IMR-90 (cell line): ENCODE results near the gene CDC14A. TPM values are rescaled to one million over a fixed set of nuclear protein-coding genes. Genes with fewer than 3 reads are reported as not detected.

Experiments used
- ATAC-seq: fragments of 200-7000 bp; cut with Tn5 transposase; 2 replicates; pipeline ENCODE4 v1.9.1; 2020; ENCODE audit warnings: low read depth, mild to moderate bottlenecking, moderate library complexity
- BruUV-seq: library from RNA; stranded (reverse); fragments of 400-500 nt; replicated peaks from 2 replicates; lab custom pipeline; 2021; lab: Mats Ljungman, UMichigan
- CTCF ChIA-PET: fragments of 300-600 bp; formaldehyde crosslinking; extraction: SDS; loops from one replicate; lab custom pipeline; 2021; ENCODE audit warnings: antibody characterized with exemption; lab: Yijun Ruan, JAX
- POLR2A ChIA-PET: fragments of 300-600 bp; sonication (Branson Sonifier 250); formaldehyde crosslinking; loops from one replicate; lab custom pipeline; 2022; ENCODE audit warnings: antibody characterized with exemption; ENCODE audit not compliant: unreplicated experiment; lab: Charles Lee
- DNase-seq: peaks from one replicate; pipeline ENCODE4 v3.0.0; 2013
- H2AFZ ChIP-seq: replicated peaks from 2 replicates; pipeline ENCODE3; 2013; ENCODE audit warnings: low read length, mild to moderate bottlenecking; ENCODE audit not compliant: poor library complexity
- H2AK5ac ChIP-seq: 2 replicates; pipeline ENCODE4 v1.6.1; 2013; ENCODE audit warnings: low read depth, low read length, inconsistent platforms
- H2AK9ac ChIP-seq: replicated peaks from 2 replicates; pipeline ENCODE3; 2013; ENCODE audit warnings: mild to moderate bottlenecking, low read depth, low read length, moderate library complexity; ENCODE audit not compliant: poor library complexity
- H2BK120ac ChIP-seq: 2 replicates; pipeline ENCODE4 v1.6.1; 2013; ENCODE audit warnings: low read depth, low read length, inconsistent platforms
- H2BK15ac ChIP-seq: 3 replicates; pipeline ENCODE4 v1.6.1; 2013; ENCODE audit warnings: low read depth, low read length, inconsistent platforms
- H2BK20ac ChIP-seq: 2 replicates; pipeline ENCODE4 v1.6.1; 2013; ENCODE audit warnings: low read depth, mild to moderate bottlenecking, inconsistent platforms, low read length, moderate library complexity
- H2BK5ac ChIP-seq: 2 replicates; pipeline ENCODE4 v1.6.1; 2013; ENCODE audit warnings: mild to moderate bottlenecking, low read depth, low read length, inconsistent platforms; ENCODE audit not compliant: poor library complexity, severe bottlenecking
- H3K14ac ChIP-seq: replicated peaks from 2 replicates; pipeline ENCODE4 v1.6.1; 2013; ENCODE audit warnings: low read depth, low read length, inconsistent platforms
- H3K18ac ChIP-seq: 2 replicates; pipeline ENCODE4 v1.6.1; 2013; ENCODE audit warnings: low read depth, low read length, control low read depth
- H3K23ac ChIP-seq: 2 replicates; pipeline ENCODE4 v1.6.1; 2013; ENCODE audit warnings: low read depth, low read length, inconsistent platforms
- H3K27ac ChIP-seq: 2 replicates; pipeline ENCODE4 v1.5.1; 2013; ENCODE audit warnings: mild to moderate bottlenecking, control low read depth, low read length; ENCODE audit not compliant: insufficient read depth
- H3K27me3 ChIP-seq: 2 replicates; pipeline ENCODE4 v1.6.1; 2013; ENCODE audit warnings: low read length; ENCODE audit not compliant: control insufficient read depth, insufficient read depth
- H3K36me3 ChIP-seq: 2 replicates; pipeline ENCODE4 v1.6.1; 2013; ENCODE audit warnings: low read length, mixed read lengths; ENCODE audit not compliant: control insufficient read depth, insufficient read depth
- H3K4ac ChIP-seq: 2 replicates; pipeline ENCODE4 v1.6.1; 2013; ENCODE audit warnings: low read depth, low read length, inconsistent platforms
- H3K4me1 ChIP-seq: 2 replicates; pipeline ENCODE4 v1.6.1; 2013; ENCODE audit warnings: low read length, mixed read lengths; ENCODE audit not compliant: control insufficient read depth, insufficient read depth
- H3K4me2 ChIP-seq: 2 replicates; pipeline ENCODE4 v1.6.1; 2013; ENCODE audit warnings: low read depth, mild to moderate bottlenecking, control low read depth, low read length, moderate library complexity
- H3K4me3 ChIP-seq: 2 replicates; pipeline ENCODE4 v1.5.1; 2013; ENCODE audit warnings: low read depth, mild to moderate bottlenecking, control low read depth, low read length, moderate library complexity; ENCODE audit not compliant: insufficient read depth
- H3K56ac ChIP-seq: 2 replicates; pipeline ENCODE4 v1.6.1; 2013; ENCODE audit warnings: low read length, inconsistent platforms; ENCODE audit not compliant: insufficient read depth; ENCODE audit errors: extremely low read depth
- H3K79me1 ChIP-seq, 2 experiments: 2 replicates each; pipeline ENCODE4 v1.6.1; 2013; ENCODE audit warnings: low read length in 2 of 2, inconsistent platforms in 1 of 2, low read depth in 1 of 2
- H3K9ac ChIP-seq: 2 replicates; pipeline ENCODE4 v1.6.1; 2013; ENCODE audit warnings: low read depth, low read length, control low read depth
- H3K9me1 ChIP-seq: 2 replicates; pipeline ENCODE4 v1.6.1; 2013; ENCODE audit warnings: low read length, inconsistent platforms; ENCODE audit not compliant: insufficient read depth
- H3K9me3 ChIP-seq: 2 replicates; pipeline ENCODE4 v1.6.1; 2013; ENCODE audit warnings: low read length; ENCODE audit not compliant: control insufficient read depth, insufficient read depth
- H4K20me1 ChIP-seq: 2 replicates; pipeline ENCODE4 v1.6.1; 2013; ENCODE audit warnings: low read length, inconsistent platforms; ENCODE audit not compliant: insufficient read depth
- H4K5ac ChIP-seq: 2 replicates; pipeline ENCODE4 v1.6.1; 2013; ENCODE audit warnings: mild to moderate bottlenecking, low read depth, low read length, control low read depth
- H4K8ac ChIP-seq, 2 experiments: 2 replicates each; pipeline ENCODE4 v1.6.1; 2013; ENCODE audit warnings: low read depth in 2 of 2, low read length in 2 of 2, control low read depth in 1 of 2, inconsistent platforms in 1 of 2
- H4K91ac ChIP-seq: 2 replicates; pipeline ENCODE4 v1.6.1; 2013; ENCODE audit warnings: low read depth, low read length, inconsistent platforms; ENCODE audit not compliant: insufficient read depth
- CEBPB ChIP-seq: IDR thresholded peaks from 2 replicates; pipeline ENCODE4 v1.6.1; 2012; ENCODE audit warnings: low read depth, low read length, improper control_type of control experiment
- CHD1 ChIP-seq: IDR thresholded peaks from 2 replicates; pipeline ENCODE4 v1.6.1; 2012; ENCODE audit warnings: low read depth, low read length, improper control_type of control experiment
- FOS ChIP-seq: fragments of 150-350 bp; IDR thresholded peaks from 2 replicates; pipeline ENCODE4 v1.6.1; 2016; ENCODE audit warnings: low read depth, low read length
- MAFK ChIP-seq: IDR thresholded peaks from 2 replicates; pipeline ENCODE4 v1.6.1; 2012; ENCODE audit warnings: low read depth, low read length, improper control_type of control experiment
- MAZ ChIP-seq: IDR thresholded peaks from 2 replicates; pipeline ENCODE4 v1.6.1; 2012; ENCODE audit warnings: low read depth, mild to moderate bottlenecking, low read length, improper control_type of control experiment, moderate library complexity, borderline replicate concordance
- MXI1 ChIP-seq: IDR thresholded peaks from 2 replicates; pipeline ENCODE4 v1.6.1; 2012; ENCODE audit warnings: low read depth, mild to moderate bottlenecking, low read length, moderate library complexity, borderline replicate concordance
- NFE2L2 ChIP-seq: fragments of 150-350 bp; IDR thresholded peaks from 2 replicates; pipeline ENCODE4 v1.6.1; 2016; ENCODE audit warnings: low read depth, mild to moderate bottlenecking, low read length
- POLR2A ChIP-seq: IDR thresholded peaks from 2 replicates; pipeline ENCODE4 v1.6.1; 2012; ENCODE audit warnings: mild to moderate bottlenecking, low read depth, low read length
- RAD21 ChIP-seq: IDR thresholded peaks from 2 replicates; pipeline ENCODE4 v1.6.1; 2012; ENCODE audit warnings: low read length, improper control_type of control experiment
- RCOR1 ChIP-seq: IDR thresholded peaks from 2 replicates; pipeline ENCODE4 v1.6.1; 2012; ENCODE audit warnings: mild to moderate bottlenecking, low read length, improper control_type of control experiment; ENCODE audit not compliant: insufficient replicate concordance
- RFX5 ChIP-seq: IDR thresholded peaks from 2 replicates; pipeline ENCODE4 v1.8.0; 2012; ENCODE audit warnings: low read depth, mild to moderate bottlenecking, low read length, moderate library complexity
- SMC3 ChIP-seq: fragments of 150-350 bp; IDR thresholded peaks from 2 replicates; pipeline ENCODE4 v1.6.1; 2016; ENCODE audit warnings: low read depth, mild to moderate bottlenecking, antibody characterized with exemption, low read length, moderate library complexity
- WGBS, 2 experiments: methylation state at CpG; one replicate each; pipeline versions ENCODE4 v1.1.5 to v1.1.7; 2013; ENCODE audit warnings: missing lambda C conversion rate in 2 of 2; ENCODE audit not compliant: insufficient read length in 1 of 2; ENCODE audit errors: extremely low coverage in 2 of 2; 5-methylcytosine and 5-hydroxymethylcytosine counted together
- dilution Hi-C: fragments of 300-500 bp; cut with HindIII; formaldehyde crosslinking; loops from one replicate; pipeline ENCODE4 v1.14.3; 2018; ENCODE audit warnings: low sequenced_read_pairs; ENCODE audit not compliant: unreplicated experiment
- in situ Hi-C: fragments of 300-500 bp; cut with MboI; formaldehyde crosslinking; loops from 3 replicates; pipeline ENCODE4 v1.14.3; 2019; ENCODE audit warnings: low sequenced_read_pairs, inconsistent platforms, mixed read lengths
- intact Hi-C: fragments of 100-400 bp; cut with micrococcal nuclease; formaldehyde crosslinking; loops from 2 replicates; pipeline ENCODE4 v1.10.0; 2022
- polyA plus RNA-seq, 3 experiments: library from polyadenylated mRNA; depleted of rRNA; stranded (reverse); fragments of >200 nt; gene quantifications; 2 replicates each; pipeline ENCODE4 v1.2.3, GENCODE V29; 2012; ENCODE audit warnings: low replicate concordance in 1 of 3
- total RNA-seq: library from RNA; depleted of rRNA; stranded (reverse); fragments of >200 nt; gene quantifications from 2 replicates; pipeline ENCODE4 v1.2.3, GENCODE V29; 2012
- TF ChIP-seq, protein P1 (sequence below): conservative IDR thresholded peaks from 2 replicates; pipeline ENCODE4 v1.5.1; 2012; ENCODE audit warnings: mild to moderate bottlenecking, low read depth, low read length, improper control_type of control experiment
- TF ChIP-seq, protein P2 (sequence below): fragments of 150-350 bp; IDR thresholded peaks from 2 replicates; pipeline ENCODE4 v1.6.1; 2017; ENCODE audit warnings: mild to moderate bottlenecking, antibody characterized with exemption, low read length, low read depth
- TF ChIP-seq, protein P3 (sequence below): fragments of 150-350 bp; IDR thresholded peaks from 2 replicates; pipeline ENCODE4 v1.6.1; 2016; ENCODE audit warnings: low read depth, mild to moderate bottlenecking, low read length, moderate library complexity, borderline replicate concordance

Gene CDC14A
- total and polyA plus RNA-seq, 2 of the 4 experiments (the other 2 are of a cell fraction), result 1.7 to 3.0 TPM

DNA sequence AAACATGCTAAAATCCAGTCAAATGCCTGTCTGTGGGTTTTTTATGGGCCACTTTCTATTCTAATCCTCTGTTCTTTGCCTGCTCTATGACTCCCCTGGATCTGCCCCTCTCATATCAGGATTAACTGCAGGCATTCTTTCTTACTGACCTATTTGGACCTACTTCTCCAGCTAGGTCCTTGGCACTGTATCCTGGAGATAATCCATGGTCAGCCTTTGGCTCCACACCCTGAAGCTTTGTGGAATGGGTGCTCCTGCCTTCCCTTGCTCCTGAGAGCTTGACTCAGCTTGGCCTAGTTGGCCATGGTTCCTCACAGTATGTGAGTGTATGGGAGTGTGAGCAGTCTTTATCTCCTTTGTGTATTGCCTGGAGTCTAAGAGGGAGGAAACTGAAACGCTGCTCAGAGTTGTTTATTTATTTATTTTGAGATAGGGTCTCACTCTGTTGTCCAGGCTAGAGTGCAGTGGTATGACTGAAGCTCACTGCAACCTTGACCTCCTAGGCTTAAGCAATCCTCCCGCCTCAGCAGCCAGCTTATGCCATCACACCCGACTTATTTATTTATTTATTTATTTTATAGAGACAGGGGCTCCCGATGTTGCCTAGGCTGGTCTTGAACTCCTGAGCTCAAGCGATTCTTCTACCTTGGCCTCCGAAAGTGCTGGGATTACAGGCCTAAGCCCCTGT, 28.7 kb upstream of the CDC14A start:
- H3K9me1 ChIP-seq, result no peaks in the 10 kb centered on the region
- H3K4me1 ChIP-seq, result no peaks in the 10 kb centered on the region; the same call in 1 of the 2 replicates
- DNase-seq, result no peak
- H3K27me3 ChIP-seq, result peaks cover 2% of the 10 kb centered on the region; the same call in 1 of the 2 replicates
- H2BK5ac ChIP-seq, result no peak overlapping the region
- no peaks in the 10 kb centered on the region for H3K36me3 ChIP-seq
- BruUV-seq, result no TSS peak
- POLR2A ChIA-PET, result no interaction called here
- H3K79me1 ChIP-seq, result no peaks in the 10 kb centered on the region
- no peak overlapping the region for H3K14ac ChIP-seq
- peak overlapping the region; percentile 17; the same call in 1 of the 2 replicates for H4K91ac ChIP-seq
- dilution Hi-C loops, result no loop called here
- no peak overlapping the region for H3K4me3 ChIP-seq
- H3K9ac ChIP-seq, result no peak overlapping the region
- H3K56ac ChIP-seq, result no peak overlapping the region
- no peak overlapping the region for H2AK9ac ChIP-seq
- intact Hi-C loops, result no loop called here
- H4K8ac ChIP-seq, result no peak overlapping the region
- H4K20me1 ChIP-seq, result no peaks in the 10 kb centered on the region
- peak overlapping the region; percentile 11; the same call in 1 of the 2 replicates for H3K27ac ChIP-seq
- no peak overlapping the region; the same call in 1 of the 2 replicates for H3K18ac ChIP-seq
- no peak overlapping the region for H2BK120ac ChIP-seq
- H2AFZ ChIP-seq, result no peak overlapping the region
- H3K4me2 ChIP-seq, result no peak overlapping the region
- H3K23ac ChIP-seq, result 0 out of 2 replicates have a peak overlapping the region, but pooled peaks have one; percentile 2
- CTCF ChIA-PET, result no interaction called here
- no peak overlapping the region for H2BK15ac ChIP-seq
- peaks cover 11% of the 10 kb centered on the region for H3K9me3 ChIP-seq
- H2BK20ac ChIP-seq, result no peak overlapping the region
- H2AK5ac ChIP-seq, result no peak overlapping the region
- WGBS, 2 experiments, result 100% methylated on average over 1 of the region's 6 CpGs; no CpG with 5 or more reads in 1 of the 2 experiments
- in situ Hi-C loops, result no loop called here
- H4K5ac ChIP-seq, result no peak overlapping the region; the same call in 1 of the 2 replicates
- peak overlapping the region; percentile 18; the same call in 1 of the 2 replicates for H3K4ac ChIP-seq
- ATAC-seq, result peak; percentile 32; the same call in 1 of the 2 replicates
- no peak for TF ChIP-seq CEBPB
- TF ChIP-seq, protein P1, sequence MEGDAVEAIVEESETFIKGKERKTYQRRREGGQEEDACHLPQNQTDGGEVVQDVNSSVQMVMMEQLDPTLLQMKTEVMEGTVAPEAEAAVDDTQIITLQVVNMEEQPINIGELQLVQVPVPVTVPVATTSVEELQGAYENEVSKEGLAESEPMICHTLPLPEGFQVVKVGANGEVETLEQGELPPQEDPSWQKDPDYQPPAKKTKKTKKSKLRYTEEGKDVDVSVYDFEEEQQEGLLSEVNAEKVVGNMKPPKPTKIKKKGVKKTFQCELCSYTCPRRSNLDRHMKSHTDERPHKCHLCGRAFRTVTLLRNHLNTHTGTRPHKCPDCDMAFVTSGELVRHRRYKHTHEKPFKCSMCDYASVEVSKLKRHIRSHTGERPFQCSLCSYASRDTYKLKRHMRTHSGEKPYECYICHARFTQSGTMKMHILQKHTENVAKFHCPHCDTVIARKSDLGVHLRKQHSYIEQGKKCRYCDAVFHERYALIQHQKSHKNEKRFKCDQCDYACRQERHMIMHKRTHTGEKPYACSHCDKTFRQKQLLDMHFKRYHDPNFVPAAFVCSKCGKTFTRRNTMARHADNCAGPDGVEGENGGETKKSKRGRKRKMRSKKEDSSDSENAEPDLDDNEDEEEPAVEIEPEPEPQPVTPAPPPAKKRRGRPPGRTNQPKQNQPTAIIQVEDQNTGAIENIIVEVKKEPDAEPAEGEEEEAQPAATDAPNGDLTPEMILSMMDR, result no peak
- no peak for TF ChIP-seq RCOR1
- TF ChIP-seq MXI1, result no peak
- no peak for TF ChIP-seq MAZ
- no peak for TF ChIP-seq RAD21
- no peak for TF ChIP-seq RFX5
- TF ChIP-seq POLR2A, result no peak
- TF ChIP-seq NFE2L2, result no peak
- no peak for TF ChIP-seq CHD1
- TF ChIP-seq, protein P2, sequence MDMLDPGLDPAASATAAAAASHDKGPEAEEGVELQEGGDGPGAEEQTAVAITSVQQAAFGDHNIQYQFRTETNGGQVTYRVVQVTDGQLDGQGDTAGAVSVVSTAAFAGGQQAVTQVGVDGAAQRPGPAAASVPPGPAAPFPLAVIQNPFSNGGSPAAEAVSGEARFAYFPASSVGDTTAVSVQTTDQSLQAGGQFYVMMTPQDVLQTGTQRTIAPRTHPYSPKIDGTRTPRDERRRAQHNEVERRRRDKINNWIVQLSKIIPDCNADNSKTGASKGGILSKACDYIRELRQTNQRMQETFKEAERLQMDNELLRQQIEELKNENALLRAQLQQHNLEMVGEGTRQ, result no peak
- TF ChIP-seq FOS, result no peak
- no peak for TF ChIP-seq SMC3
- TF ChIP-seq, protein P3, sequence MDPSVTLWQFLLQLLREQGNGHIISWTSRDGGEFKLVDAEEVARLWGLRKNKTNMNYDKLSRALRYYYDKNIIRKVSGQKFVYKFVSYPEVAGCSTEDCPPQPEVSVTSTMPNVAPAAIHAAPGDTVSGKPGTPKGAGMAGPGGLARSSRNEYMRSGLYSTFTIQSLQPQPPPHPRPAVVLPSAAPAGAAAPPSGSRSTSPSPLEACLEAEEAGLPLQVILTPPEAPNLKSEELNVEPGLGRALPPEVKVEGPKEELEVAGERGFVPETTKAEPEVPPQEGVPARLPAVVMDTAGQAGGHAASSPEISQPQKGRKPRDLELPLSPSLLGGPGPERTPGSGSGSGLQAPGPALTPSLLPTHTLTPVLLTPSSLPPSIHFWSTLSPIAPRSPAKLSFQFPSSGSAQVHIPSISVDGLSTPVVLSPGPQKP, result no peak
- no peak for TF ChIP-seq MAFK
